Nephron (organoid): ENCODE data around the gene PLA2G4D.
A peak's percentile ranks its signal among the peaks of the same experiment; 100 is the strongest.

Experiments used
- H3K27ac Mint-ChIP-seq, 3 experiments: 2 replicates each; pipeline ENCODE4 v1.8.0; 2020; ENCODE audit warnings: mixed read lengths in 3 of 3, mild to moderate bottlenecking in 2 of 3, moderate library complexity in 1 of 3
- H3K27me3 Mint-ChIP-seq: 2 replicates; pipeline ENCODE4 v1.8.0; 2021; ENCODE audit warnings: low read depth, mild to moderate bottlenecking, moderate library complexity, mixed read lengths
- H3K36me3 Mint-ChIP-seq: 2 replicates; pipeline ENCODE4 v1.8.0; 2020; ENCODE audit warnings: low read depth, mixed read lengths
- H3K4me1 Mint-ChIP-seq: 2 replicates; pipeline ENCODE4 v1.8.0; 2020; ENCODE audit warnings: mixed read lengths
- H3K4me3 Mint-ChIP-seq, 3 experiments: 2 replicates each; pipeline ENCODE4 v1.8.0; 2020; ENCODE audit warnings: mild to moderate bottlenecking in 3 of 3, mixed read lengths in 3 of 3, moderate library complexity in 2 of 3
- H3K9me3 Mint-ChIP-seq: 2 replicates; pipeline ENCODE4 v1.8.0; 2020; ENCODE audit warnings: mixed read lengths
- CTCF ChIP-seq, 3 experiments: fragments of 200-600 bp; sonication (generic); IDR thresholded peaks; one replicate each; pipeline ENCODE4 v1.5.0; 2021; ENCODE audit warnings: antibody characterized with exemption in 3 of 3; ENCODE audit not compliant: unreplicated experiment in 3 of 3

PLA2G4D gene

GRCh38 chr15:42070279-42070975, 23.9 kb downstream of the PLA2G4D start:
- no peak overlapping the region for H3K4me3 Mint-ChIP-seq
- no peak overlapping the region for H3K27ac Mint-ChIP-seq
- H3K4me1 Mint-ChIP-seq, result peaks cover 20% of the 10 kb centered on the region
- peaks cover 13% of the 10 kb centered on the region for H3K27me3 Mint-ChIP-seq
- H3K36me3 Mint-ChIP-seq, result no peaks in the 10 kb centered on the region
- H3K9me3 Mint-ChIP-seq, result peaks cover 6% of the 10 kb centered on the region
- no peak for TF ChIP-seq CTCF (IDR thresholded peaks at IDR 0.05; ENCODE audit: unreplicated experiment in 3 of 3)

- H3K27ac Mint-ChIP-seq, result no peak overlapping the region
- H3K9me3 Mint-ChIP-seq, result peaks cover 6% of the 10 kb centered on the region
- no peak for TF ChIP-seq CTCF (IDR thresholded peaks at IDR 0.05; ENCODE audit: unreplicated experiment in 3 of 3)
- H3K4me1 Mint-ChIP-seq, result peaks cover 27% of the 10 kb centered on the region
- H3K4me3 Mint-ChIP-seq, result no peak overlapping the region
- H3K36me3 Mint-ChIP-seq, result no peaks in the 10 kb centered on the region
- peaks cover 12% of the 10 kb centered on the region for H3K27me3 Mint-ChIP-seq
Measured at GRCh38 chr15:42069496-42070278, 24.7 kb downstream of the PLA2G4D start.

GRCh38 chr15:42069025-42069424, 25.3 kb downstream of the PLA2G4D start:
- H3K9me3 Mint-ChIP-seq, result peaks cover 6% of the 10 kb centered on the region
- no peak overlapping the region for H3K27ac Mint-ChIP-seq
- no peak overlapping the region for H3K4me3 Mint-ChIP-seq
- H3K4me1 Mint-ChIP-seq, result peaks cover 32% of the 10 kb centered on the region
- TF ChIP-seq CTCF (IDR thresholded peaks at IDR 0.05; ENCODE audit: unreplicated experiment in 3 of 3), result no peak
- H3K36me3 Mint-ChIP-seq, result no peaks in the 10 kb centered on the region
- H3K27me3 Mint-ChIP-seq, result peaks cover 9% of the 10 kb centered on the region

GRCh38 chr15:42068601-42069000, 25.8 kb downstream of the PLA2G4D start:
- TF ChIP-seq CTCF (IDR thresholded peaks at IDR 0.05; ENCODE audit: unreplicated experiment in 3 of 3), result no peak
- Mint-ChIP-seq H3K27ac (no peak overlapping the region), H3K9me3 (peaks cover 6% of the 10 kb centered on the region), H3K36me3 (no peaks in the 10 kb centered on the region), H3K27me3 (peaks cover 7% of the 10 kb centered on the region), H3K4me3 (no peak overlapping the region), H3K4me1 (peaks cover 32% of the 10 kb centered on the region)

- Mint-ChIP-seq H3K36me3 (no peaks in the 10 kb centered on the region), H3K9me3 (peaks cover 6% of the 10 kb centered on the region), H3K4me3 (no peak overlapping the region), H3K27me3 (peaks cover 15% of the 10 kb centered on the region), H3K27ac (no peak overlapping the region), H3K4me1 (peaks cover 32% of the 10 kb centered on the region)
- TF ChIP-seq CTCF (IDR thresholded peaks at IDR 0.05; ENCODE audit: unreplicated experiment in 3 of 3), result peak in 1 of 3 experiments; percentile 1
Measured at GRCh38 chr15:42066764-42067415, 27.5 kb downstream of the PLA2G4D start.
